ENCODE results near the gene SYNE1.
"Not testable (repeated sequence)": the region's sequence is repeated elsewhere in the genome, so short reads cannot be mapped to it uniquely, and the experiment has no call there.

Gene SYNE1, protein sequence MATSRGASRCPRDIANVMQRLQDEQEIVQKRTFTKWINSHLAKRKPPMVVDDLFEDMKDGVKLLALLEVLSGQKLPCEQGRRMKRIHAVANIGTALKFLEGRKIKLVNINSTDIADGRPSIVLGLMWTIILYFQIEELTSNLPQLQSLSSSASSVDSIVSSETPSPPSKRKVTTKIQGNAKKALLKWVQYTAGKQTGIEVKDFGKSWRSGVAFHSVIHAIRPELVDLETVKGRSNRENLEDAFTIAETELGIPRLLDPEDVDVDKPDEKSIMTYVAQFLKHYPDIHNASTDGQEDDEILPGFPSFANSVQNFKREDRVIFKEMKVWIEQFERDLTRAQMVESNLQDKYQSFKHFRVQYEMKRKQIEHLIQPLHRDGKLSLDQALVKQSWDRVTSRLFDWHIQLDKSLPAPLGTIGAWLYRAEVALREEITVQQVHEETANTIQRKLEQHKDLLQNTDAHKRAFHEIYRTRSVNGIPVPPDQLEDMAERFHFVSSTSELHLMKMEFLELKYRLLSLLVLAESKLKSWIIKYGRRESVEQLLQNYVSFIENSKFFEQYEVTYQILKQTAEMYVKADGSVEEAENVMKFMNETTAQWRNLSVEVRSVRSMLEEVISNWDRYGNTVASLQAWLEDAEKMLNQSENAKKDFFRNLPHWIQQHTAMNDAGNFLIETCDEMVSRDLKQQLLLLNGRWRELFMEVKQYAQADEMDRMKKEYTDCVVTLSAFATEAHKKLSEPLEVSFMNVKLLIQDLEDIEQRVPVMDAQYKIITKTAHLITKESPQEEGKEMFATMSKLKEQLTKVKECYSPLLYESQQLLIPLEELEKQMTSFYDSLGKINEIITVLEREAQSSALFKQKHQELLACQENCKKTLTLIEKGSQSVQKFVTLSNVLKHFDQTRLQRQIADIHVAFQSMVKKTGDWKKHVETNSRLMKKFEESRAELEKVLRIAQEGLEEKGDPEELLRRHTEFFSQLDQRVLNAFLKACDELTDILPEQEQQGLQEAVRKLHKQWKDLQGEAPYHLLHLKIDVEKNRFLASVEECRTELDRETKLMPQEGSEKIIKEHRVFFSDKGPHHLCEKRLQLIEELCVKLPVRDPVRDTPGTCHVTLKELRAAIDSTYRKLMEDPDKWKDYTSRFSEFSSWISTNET (N-terminal part only)

DNA sequence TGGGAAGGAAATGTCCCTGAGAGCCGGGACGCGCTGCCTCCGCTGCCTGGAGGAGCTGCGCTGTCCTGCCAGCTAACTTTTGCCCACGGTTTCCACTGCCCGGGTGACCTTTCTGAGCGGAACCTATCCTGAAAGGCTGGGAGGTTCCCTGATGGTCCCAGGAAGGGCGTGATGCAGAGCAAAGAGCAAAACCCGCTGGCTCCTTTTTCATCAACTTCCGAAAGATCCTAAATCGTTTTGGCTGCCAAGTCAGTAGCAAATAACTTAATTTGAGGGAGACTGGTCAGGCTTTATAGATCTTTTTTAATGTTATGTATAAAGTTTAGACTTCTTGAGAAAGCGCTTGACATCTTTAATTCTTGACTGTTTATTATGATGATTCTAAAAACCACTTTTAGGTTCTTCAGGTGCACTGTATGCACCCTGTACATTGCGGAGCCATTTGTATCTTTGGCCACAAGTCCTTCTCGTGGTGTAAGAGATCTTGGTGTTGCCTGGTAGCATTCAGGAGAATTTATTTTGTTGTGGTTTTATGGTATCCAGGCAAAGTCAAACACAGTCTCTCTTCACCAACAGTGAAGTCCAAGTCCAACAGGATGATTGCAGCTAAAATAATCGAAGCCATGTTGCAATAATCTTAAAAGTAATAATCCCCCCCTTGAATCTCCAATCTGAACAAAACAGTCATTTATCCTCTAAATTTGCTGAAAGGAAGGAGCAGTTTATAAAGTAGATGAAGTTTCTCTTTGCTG, at the start of gene SYNE1:
Gene SYNE1, minus strand, starts transcription at position 67 of the 752 bp plus-strand sequence. CDS start 9,031 bp downstream, outside the sequence.
- in situ Hi-C loops (cut with HindIII; ENCODE audit: low sequenced_read_pairs): no loop called here
- no peak for DNase-seq (ENCODE audit: low read depth)
- TF ChIP-seq, protein P1, sequence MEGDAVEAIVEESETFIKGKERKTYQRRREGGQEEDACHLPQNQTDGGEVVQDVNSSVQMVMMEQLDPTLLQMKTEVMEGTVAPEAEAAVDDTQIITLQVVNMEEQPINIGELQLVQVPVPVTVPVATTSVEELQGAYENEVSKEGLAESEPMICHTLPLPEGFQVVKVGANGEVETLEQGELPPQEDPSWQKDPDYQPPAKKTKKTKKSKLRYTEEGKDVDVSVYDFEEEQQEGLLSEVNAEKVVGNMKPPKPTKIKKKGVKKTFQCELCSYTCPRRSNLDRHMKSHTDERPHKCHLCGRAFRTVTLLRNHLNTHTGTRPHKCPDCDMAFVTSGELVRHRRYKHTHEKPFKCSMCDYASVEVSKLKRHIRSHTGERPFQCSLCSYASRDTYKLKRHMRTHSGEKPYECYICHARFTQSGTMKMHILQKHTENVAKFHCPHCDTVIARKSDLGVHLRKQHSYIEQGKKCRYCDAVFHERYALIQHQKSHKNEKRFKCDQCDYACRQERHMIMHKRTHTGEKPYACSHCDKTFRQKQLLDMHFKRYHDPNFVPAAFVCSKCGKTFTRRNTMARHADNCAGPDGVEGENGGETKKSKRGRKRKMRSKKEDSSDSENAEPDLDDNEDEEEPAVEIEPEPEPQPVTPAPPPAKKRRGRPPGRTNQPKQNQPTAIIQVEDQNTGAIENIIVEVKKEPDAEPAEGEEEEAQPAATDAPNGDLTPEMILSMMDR (IDR thresholded peaks at IDR 0.05; ENCODE audit: low read depth, low read length, missing control alignments): no peak
- peak within 1 kb of the TSS; percentile 53 for H3K4me3 ChIP-seq (ENCODE audit: low read depth, low read length)

DNA sequence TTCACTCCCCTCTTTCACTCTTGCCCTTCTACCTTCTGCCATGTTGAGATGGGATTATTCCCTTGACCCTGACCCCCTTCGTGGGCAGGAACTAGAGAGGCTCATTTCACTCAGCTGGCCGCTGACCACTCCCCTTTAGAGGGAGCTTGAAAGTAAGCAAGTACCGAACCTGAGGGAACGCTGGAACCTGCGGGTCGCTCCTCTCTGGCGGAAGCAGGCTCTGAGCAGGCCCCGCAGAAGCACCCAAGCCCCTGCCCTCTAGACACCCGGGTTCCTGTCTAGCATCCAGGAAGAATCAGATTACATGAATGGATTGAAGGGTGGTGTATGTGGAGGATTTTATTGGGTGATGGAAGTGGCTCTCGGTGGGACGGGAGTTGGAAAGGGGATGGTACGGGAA, 48.7 kb upstream of the SYNE1 start:
- DNase-seq (ENCODE audit: low read depth): no peak
- in situ Hi-C loops (cut with HindIII; ENCODE audit: low sequenced_read_pairs): no loop called here
- TF ChIP-seq, protein P1 (IDR thresholded peaks at IDR 0.05; ENCODE audit: low read depth, low read length, missing control alignments): no peak
- H3K4me3 ChIP-seq (ENCODE audit: low read depth, low read length): no peak overlapping the region

DNA sequence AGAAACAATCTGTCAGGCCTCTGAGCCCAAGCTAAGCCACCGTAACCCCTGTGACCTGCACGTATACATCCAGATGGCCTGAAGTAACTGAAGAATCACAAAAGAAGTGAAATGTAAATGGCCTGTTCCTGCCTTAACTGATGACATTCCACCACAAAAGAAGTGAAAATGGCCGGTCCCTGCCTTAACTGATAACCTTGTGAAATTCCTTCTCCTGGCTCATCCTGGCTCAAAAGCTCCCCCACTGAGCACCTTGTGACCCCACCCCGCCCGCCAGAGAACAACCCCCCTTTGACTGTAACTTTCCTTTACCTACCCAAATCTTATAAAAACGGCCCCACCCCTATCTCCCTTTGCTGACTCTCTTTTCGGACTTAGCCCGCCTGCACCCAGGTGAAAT, 45.8 kb upstream of the SYNE1 start:
- H3K4me3 ChIP-seq (ENCODE audit: low read depth, low read length); in situ Hi-C loops (cut with HindIII; ENCODE audit: low sequenced_read_pairs); DNase-seq (ENCODE audit: low read depth): not testable (repeated sequence)

DNA sequence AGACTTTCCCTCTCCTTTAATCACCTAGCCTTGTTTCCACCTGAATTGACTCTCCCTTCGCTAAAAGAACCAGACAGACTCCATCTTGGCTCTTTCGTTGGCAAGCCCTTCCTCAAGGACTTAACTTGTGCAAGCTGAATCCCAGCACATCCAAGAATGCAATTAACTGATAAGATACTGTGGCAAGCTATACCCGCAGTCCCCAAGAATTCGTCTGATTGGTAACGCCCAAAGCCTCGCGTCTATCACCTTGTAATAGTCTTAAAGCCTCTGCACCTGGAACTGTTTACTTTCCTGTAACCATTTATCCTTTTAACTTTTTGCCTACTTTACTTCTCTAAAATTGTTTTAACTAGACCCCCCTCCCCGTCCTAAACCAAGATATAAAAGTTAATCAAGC, 45.0 kb upstream of the SYNE1 start:
- TF ChIP-seq, protein P1 (IDR thresholded peaks at IDR 0.05; ENCODE audit: low read depth, low read length, missing control alignments): no peak
- H3K4me3 ChIP-seq (ENCODE audit: low read depth, low read length): no peak overlapping the region
- no peak for DNase-seq (ENCODE audit: low read depth)
- in situ Hi-C loops (cut with HindIII; ENCODE audit: low sequenced_read_pairs): no loop called here

DNA sequence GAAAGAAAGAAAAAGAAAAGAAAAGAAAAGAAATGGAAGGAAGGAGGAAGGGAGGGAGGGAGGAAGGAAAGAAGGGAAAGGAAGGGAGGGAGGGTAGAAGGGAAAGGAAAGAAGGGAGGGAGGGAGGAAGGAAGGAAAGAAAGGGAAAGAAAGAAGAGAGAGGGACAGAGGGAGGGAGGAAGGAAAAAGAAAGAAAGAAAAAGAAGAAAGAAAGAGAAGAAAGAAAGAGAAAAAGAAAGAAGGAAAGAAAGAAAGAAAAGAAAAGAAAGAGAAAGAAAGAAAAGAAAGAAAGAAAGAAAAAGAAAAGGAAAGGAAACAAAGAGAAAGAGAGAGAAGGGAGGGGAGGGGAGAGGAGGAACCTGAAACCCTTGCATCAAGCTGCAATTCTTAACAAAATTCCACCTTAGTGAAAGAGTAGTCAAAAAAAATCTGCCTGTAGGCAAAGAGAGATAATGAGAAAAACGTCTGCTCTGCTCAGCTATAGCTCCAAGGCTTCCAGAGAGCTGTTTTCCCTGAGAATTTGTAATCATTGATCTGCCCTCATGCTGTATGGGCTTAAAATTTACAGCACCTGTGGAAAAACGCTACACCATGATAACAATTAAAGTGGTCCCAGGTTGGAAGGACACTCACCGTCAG, 43.8 kb upstream of the SYNE1 start:
- H3K4me3 ChIP-seq (ENCODE audit: low read depth, low read length): no peak overlapping the region
- DNase-seq (ENCODE audit: low read depth): no peak
- in situ Hi-C loops (cut with HindIII; ENCODE audit: low sequenced_read_pairs): no loop called here
- TF ChIP-seq, protein P1 (IDR thresholded peaks at IDR 0.05; ENCODE audit: low read depth, low read length, missing control alignments): no peak

DNA sequence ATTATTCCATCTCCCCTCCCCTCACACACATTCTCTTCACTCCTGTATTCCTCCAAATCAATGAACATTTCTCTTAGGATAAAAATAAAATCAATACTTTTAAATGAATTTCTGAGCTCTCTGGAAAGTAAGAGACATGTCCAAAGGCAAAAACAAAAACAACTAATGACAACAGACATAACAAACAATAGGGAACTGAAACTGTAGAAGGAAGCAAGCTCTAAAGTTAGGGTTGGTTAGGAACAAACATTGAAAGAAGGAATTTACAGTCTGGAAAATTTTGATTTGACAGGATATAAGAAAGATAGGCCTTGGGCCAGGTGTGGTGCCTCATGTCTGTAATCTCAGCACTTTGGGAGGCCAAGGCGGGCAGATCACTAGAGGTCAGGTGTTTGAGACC, 43.0 kb upstream of the SYNE1 start:
- no peak overlapping the region for H3K4me3 ChIP-seq (ENCODE audit: low read depth, low read length)
- TF ChIP-seq, protein P1 (IDR thresholded peaks at IDR 0.05; ENCODE audit: low read depth, low read length, missing control alignments): no peak
- in situ Hi-C loops (cut with HindIII; ENCODE audit: low sequenced_read_pairs): no loop called here
- no peak for DNase-seq (ENCODE audit: low read depth)
